Effector CD4-positive, alpha-beta T cell (primary cell): ENCODE data around the gene ORC6.

Source experiments
- DNase-seq: peaks from one replicate; pipeline ENCODE4 v3.0.0-alpha.2; 2020

Gene ORC6

DNA sequence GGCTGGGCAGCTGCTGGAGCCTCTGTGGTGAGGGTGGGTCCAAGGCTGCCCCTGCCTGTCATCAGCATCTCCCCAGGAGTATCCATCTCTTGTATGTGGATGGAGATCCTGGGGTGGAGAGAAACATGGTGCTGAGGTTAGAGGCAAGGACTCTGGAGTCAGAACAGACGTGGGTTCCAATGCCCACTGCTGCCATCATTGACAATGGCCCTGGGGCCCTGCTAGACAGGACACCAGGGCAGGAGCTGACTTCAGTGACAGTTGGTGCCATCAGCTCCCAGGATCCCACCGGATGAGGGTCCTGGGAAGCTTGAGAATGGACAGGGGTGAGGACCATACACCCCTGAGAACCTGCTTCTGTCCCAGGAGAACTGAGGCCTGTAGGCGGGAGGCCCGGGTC, 43.1 kb downstream of the ORC6 start:
- no peak for DNase-seq

GRCh38 chr16:46733319-46733830, 43.9 kb downstream of the ORC6 start:
- no peak for DNase-seq

DNA sequence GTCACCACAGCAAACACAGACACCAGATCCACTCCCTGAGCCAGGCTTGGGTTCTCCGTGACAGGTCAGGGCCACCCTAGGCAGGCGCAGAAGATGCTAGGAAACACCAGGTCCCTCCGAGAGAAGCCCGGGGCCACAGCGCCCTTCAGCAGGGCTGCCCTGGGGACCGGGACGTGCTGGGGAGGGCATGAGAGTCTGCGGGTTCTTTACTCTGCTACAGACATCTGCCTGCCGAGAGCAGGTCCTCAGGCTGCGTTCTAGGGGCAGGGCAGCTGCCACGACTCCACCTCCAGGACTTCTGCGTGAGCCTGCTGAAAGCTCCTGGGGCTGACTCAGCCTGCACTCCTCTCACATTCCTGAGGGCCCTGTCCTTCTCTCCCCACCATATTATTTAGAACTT, 47.2 kb downstream of the ORC6 start:
- DNase-seq = no peak

- DNase-seq = no peak
Measured at GRCh38 chr16:46737621-46738214, 48.3 kb downstream of the ORC6 start.

DNA sequence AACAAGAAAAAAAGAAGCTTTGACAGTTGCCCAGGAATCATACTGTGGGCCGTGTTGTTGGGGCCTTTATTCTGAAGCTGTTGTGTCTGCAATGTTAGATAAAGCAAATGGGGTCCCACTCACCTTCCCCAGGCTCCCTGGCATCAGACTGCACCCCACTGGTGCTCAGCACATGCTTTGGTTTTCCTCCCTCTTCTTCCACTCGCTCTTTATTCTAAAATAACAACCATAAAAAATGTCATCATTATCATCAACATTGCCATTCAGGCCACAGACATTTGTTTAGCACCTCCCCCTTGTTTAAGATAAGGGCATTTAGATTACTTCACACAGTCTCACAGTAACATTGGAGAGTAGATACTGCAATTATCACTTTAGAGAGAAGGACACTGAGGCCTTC, 50.5 kb downstream of the ORC6 start:
- no peak for DNase-seq

GRCh38 chr16:46743232-46743719, 53.8 kb downstream of the ORC6 start:
- no peak for DNase-seq

DNA sequence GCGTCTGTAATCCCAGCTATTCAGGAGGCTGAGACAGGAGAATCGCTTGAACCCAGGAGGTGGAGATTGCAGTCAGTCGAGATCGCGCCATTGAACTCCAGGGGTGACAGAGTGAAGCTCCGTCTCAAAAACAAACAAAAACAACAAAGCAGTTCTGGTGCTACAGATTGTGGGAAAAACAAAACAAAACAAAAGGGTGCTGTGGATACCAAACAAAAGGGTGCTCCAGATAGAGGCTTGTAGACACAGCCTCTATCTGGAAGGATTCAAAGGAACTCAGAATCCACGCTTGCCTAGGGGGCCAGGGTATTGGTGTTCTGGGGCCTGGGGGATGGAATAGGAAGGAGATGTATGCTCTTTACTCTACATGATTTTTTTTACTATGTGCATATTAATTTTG, 56.2 kb downstream of the ORC6 start:
- DNase-seq = no peak

GRCh38 chr16:46746821-46747776, 57.6 kb downstream of the ORC6 start:
- DNase-seq = no peak
